GM12878 (cell line): ENCODE results near the gene SENP5. TPM values are rescaled to one million over a fixed set of nuclear protein-coding genes. Genes with fewer than 3 reads are reported as not detected.

ENCODE experiments used
- ATAC-seq: fragments of 200-7000 bp; cut with Tn5 transposase; 3 replicates; pipeline ENCODE4 v1.9.1; 2020; ENCODE audit warnings: mild to moderate bottlenecking, moderate library complexity
- BruUV-seq: library from RNA; stranded (reverse); fragments of 400-500 nt; replicated peaks from 2 replicates; lab custom pipeline; 2021; lab: Mats Ljungman, UMichigan
- CTCF ChIA-PET: fragments of 300-600 bp; sonication (Branson Sonifier 250); formaldehyde crosslinking; extraction: SDS; loops from one replicate; lab custom pipeline; 2021; ENCODE audit warnings: inconsistent platforms; lab: Yijun Ruan, JAX
- POLR2A ChIA-PET: fragments of 350-600 bp; formaldehyde crosslinking; extraction: SDS; loops from one replicate; lab custom pipeline; 2021; ENCODE audit warnings: inconsistent platforms; lab: Charles Lee
- RAD21 ChIA-PET: fragments of 300-600 bp; sonication (Branson Sonifier 250); formaldehyde crosslinking; loops from one replicate; lab custom pipeline; 2023; ENCODE audit warnings: antibody characterized with exemption; ENCODE audit not compliant: unreplicated experiment; lab: Charles Lee
- SMC1A ChIA-PET: fragments of 300-600 bp; sonication (Branson Sonifier 250); formaldehyde crosslinking; loops from one replicate; lab custom pipeline; 2023; ENCODE audit not compliant: unreplicated experiment, uncharacterized antibody; lab: Charles Lee
- DNase-seq: peaks from one replicate; pipeline ENCODE4 v3.0.0-alpha.2; 2011; ENCODE audit warnings: low read depth, low spot score
- FAIRE-seq: peaks from 3 replicates; lab custom pipeline; 2011; peaks lifted over from hg19 to GRCh38; lab: Jason Lieb, UNC
- H2AFZ ChIP-seq: 2 replicates; pipeline ENCODE4 v1.6.0; 2011; ENCODE audit warnings: low read depth, low read length, control low read depth; ENCODE audit not compliant: control insufficient read depth
- H3K27ac ChIP-seq: 2 replicates; pipeline ENCODE4 v1.5.1; 2011; ENCODE audit warnings: control low read depth; ENCODE audit not compliant: control insufficient read depth, insufficient read depth
- H3K27me3 ChIP-seq, 2 experiments: replicated peaks in 1 of 2; 2 replicates each; pipeline versions ENCODE4 v1.6.0 to v1.6.1; 2011; ENCODE audit warnings: low read length in 1 of 2; ENCODE audit not compliant: control insufficient read depth in 2 of 2, insufficient read depth in 2 of 2
- H3K36me3 ChIP-seq, 2 experiments: 2 replicates each; pipeline ENCODE4 v1.5.1; 2011; ENCODE audit warnings: low read length in 1 of 2; ENCODE audit not compliant: control insufficient read depth in 2 of 2, insufficient read depth in 2 of 2
- H3K4me1 ChIP-seq: 2 replicates; pipeline ENCODE4 v1.6.1; 2011; ENCODE audit warnings: mild to moderate bottlenecking, low read length, moderate library complexity, mixed read lengths; ENCODE audit not compliant: control insufficient read depth, insufficient read depth
- H3K4me2 ChIP-seq: 2 replicates; pipeline ENCODE4 v1.6.0; 2011; ENCODE audit warnings: control low read depth; ENCODE audit not compliant: control insufficient read depth, insufficient read depth
- H3K4me3 ChIP-seq: fragments of 200-600 bp; sonication (generic); 2 replicates; pipeline ENCODE4 v1.5.1; 2016
- H3K79me2 ChIP-seq: 2 replicates; pipeline ENCODE4 v1.6.0; 2011; ENCODE audit warnings: low read length; ENCODE audit not compliant: control insufficient read depth, insufficient read depth
- H3K9ac ChIP-seq: 2 replicates; pipeline ENCODE4 v1.8.0; 2011; ENCODE audit warnings: low read length, control low read depth, mixed read lengths; ENCODE audit not compliant: control insufficient read depth, insufficient read depth
- H3K9me3 ChIP-seq: replicated peaks from 3 replicates; pipeline ENCODE4 v1.5.1; 2011; ENCODE audit warnings: mild to moderate bottlenecking, low read length; ENCODE audit not compliant: control insufficient read depth, insufficient read depth
- H4K20me1 ChIP-seq: 2 replicates; pipeline ENCODE4 v1.6.0; 2011; ENCODE audit not compliant: control insufficient read depth, insufficient read depth
- BACH1 ChIP-seq: fragments of 450-650 bp; IDR thresholded peaks from 2 replicates; pipeline ENCODE4 v1.6.1; 2017; ENCODE audit warnings: mild to moderate bottlenecking, borderline replicate concordance
- BRCA1 ChIP-seq: IDR thresholded peaks from 2 replicates; pipeline ENCODE4 v1.6.1; 2011; ENCODE audit warnings: low read depth, low read length, improper control_type of control experiment
- CEBPZ ChIP-seq: fragments of 150-350 bp; IDR thresholded peaks from 2 replicates; pipeline ENCODE4 v1.6.1; 2016; ENCODE audit warnings: low read depth, low read length
- CREM ChIP-seq: IDR thresholded peaks from 2 replicates; pipeline ENCODE4 v1.6.1; 2014; ENCODE audit warnings: antibody characterized with exemption, low read depth
- HDAC6 ChIP-seq: fragments of 200-600 bp; sonication (generic); IDR thresholded peaks from one replicate; pipeline ENCODE4 v1.8.0; 2017; ENCODE audit warnings: antibody characterized with exemption; ENCODE audit not compliant: unreplicated experiment
- HDGF ChIP-seq: fragments of 450-650 bp; IDR thresholded peaks from 2 replicates; pipeline ENCODE4 v1.6.1; 2016; ENCODE audit warnings: antibody characterized with exemption
- IKZF2 ChIP-seq, 2 experiments: fragments of 450-650 bp; IDR thresholded peaks; 2 replicates each; pipeline ENCODE4 v1.6.1; 2017; ENCODE audit warnings: mild to moderate bottlenecking in 2 of 2, moderate library complexity in 2 of 2
- NR2C2 ChIP-seq: IDR thresholded peaks from 2 replicates; pipeline ENCODE4 v1.6.1; 2011; ENCODE audit warnings: borderline replicate concordance, low read depth; ENCODE audit not compliant: control insufficient read depth, insufficient read length
- NRF1 ChIP-seq: conservative IDR thresholded peaks from 2 replicates; pipeline ENCODE4 v1.6.1; 2011; ENCODE audit warnings: mild to moderate bottlenecking, low read depth, low read length, improper control_type of control experiment
- RAD51 ChIP-seq: fragments of 450-650 bp; IDR thresholded peaks from 2 replicates; pipeline ENCODE4 v1.6.1; 2016; ENCODE audit warnings: moderate library complexity, mild to moderate bottlenecking, inconsistent platforms
- SIX5 ChIP-seq: IDR thresholded peaks from 2 replicates; pipeline ENCODE4 v1.6.1; 2011; ENCODE audit warnings: mild to moderate bottlenecking, low read depth, low read length, moderate library complexity; ENCODE audit not compliant: severe bottlenecking
- STAT3 ChIP-seq: IDR thresholded peaks from 2 replicates; pipeline ENCODE4 v1.6.1; 2011; ENCODE audit warnings: low read depth, low read length, improper control_type of control experiment
- TAF1 ChIP-seq: IDR thresholded peaks from 2 replicates; pipeline ENCODE4 v1.6.1; 2011; ENCODE audit warnings: mild to moderate bottlenecking, low read depth, low read length, borderline replicate concordance
- ZBED1 ChIP-seq: IDR thresholded peaks from 2 replicates; pipeline ENCODE4 v1.6.1; 2016; ENCODE audit warnings: borderline replicate concordance
- ZZZ3 ChIP-seq: IDR thresholded peaks from 2 replicates; pipeline ENCODE4 v1.6.1; 2011; ENCODE audit warnings: low read depth; ENCODE audit not compliant: control insufficient read depth, insufficient read length
- WGBS: methylation state at CpG from one replicate; pipeline ENCODE4 v1.1.6; 2016; ENCODE audit warnings: low lambda C conversion rate; ENCODE audit not compliant: insufficient replicate concordance, insufficient coverage; ENCODE audit errors: missing lambda C conversion rate; 5-methylcytosine and 5-hydroxymethylcytosine counted together
- in situ Hi-C: fragments of 300-500 bp; cut with MboI; formaldehyde crosslinking; loops from 9 replicates; pipeline ENCODE4 v1.14.3; 2018; ENCODE audit warnings: mixed read lengths
- intact Hi-C: fragments of 100-400 bp; cut with micrococcal nuclease; formaldehyde crosslinking; loops from one replicate; pipeline ENCODE4 v1.14.2; 2022; ENCODE audit not compliant: unreplicated experiment
- polyA plus RNA-seq, 11 experiments: library from polyadenylated mRNA; depleted of rRNA in 4 of 11; unstranded in 6 of 11; stranded (reverse) in 5 of 11; fragments of >200 nt; fragmentation: Nextera tagmentation in 4 of 11; fragmentation: Illumina TruSeq in 1 of 11; extraction: Ambion mirVana in 4 of 11; extraction: Trizol in 1 of 11; gene quantifications; 1 replicate in 1 of 11; 2 replicates in 10 of 11; pipeline versions ENCODE4 v1.2.1 to v1.2.3, GENCODE V29; 2011 to 2016; ENCODE audit warnings: inconsistent platforms in 2 of 11, missing spikeins in 2 of 11, low read depth in 1 of 11
- total RNA-seq, 4 experiments: library from RNA; depleted of rRNA in 3 of 4; stranded (reverse); fragments of >200 nt in 3 of 4; fragmentation: Illumina TruSeq in 1 of 4; extraction: Trizol in 1 of 4; gene quantifications; 2 replicates each; pipeline versions ENCODE4 v1.2.1 to v1.2.3, GENCODE V29; 2013 to 2021
- TF ChIP-seq, protein P1 (sequence below): fragments of 450-650 bp; IDR thresholded peaks from 2 replicates; pipeline ENCODE4 v1.6.1; 2017; ENCODE audit warnings: borderline replicate concordance
- TF ChIP-seq, protein P2 (sequence below), 3 experiments: IDR thresholded peaks in 2 of 3; conservative IDR thresholded peaks in 1 of 3; 2 replicates each; pipeline ENCODE4 v1.5.1; 2011; ENCODE audit warnings: low read depth in 3 of 3, low read length in 3 of 3, mild to moderate bottlenecking in 3 of 3, control low read depth in 2 of 3, moderate library complexity in 2 of 3, inconsistent platforms in 1 of 3, mixed read lengths in 1 of 3; ENCODE audit not compliant: control insufficient read depth in 2 of 3, insufficient read depth in 1 of 3; ENCODE audit errors: extremely low read depth in 1 of 3
- TF ChIP-seq, protein P3 (sequence below): IDR thresholded peaks from 2 replicates; pipeline ENCODE4 v1.6.1; 2011; ENCODE audit warnings: borderline replicate concordance, low read depth, mild to moderate bottlenecking, moderate library complexity, low read length; ENCODE audit not compliant: insufficient read depth, poor library complexity, severe bottlenecking

The SENP5 gene
- total and polyA plus RNA-seq, 10 of the 15 experiments (the other 5 are each of a cell fraction or from before 2014, with no cell fraction given) = 6.4 to 28.4 (median 15.6) TPM

GRCh38 chr3:196963631-196963953, 95.9 kb downstream of the SENP5 start:
- H3K27me3 ChIP-seq = no peaks in the 10 kb centered on the region
- POLR2A ChIA-PET = interaction anchor here (0.7 kb wide), 1 partner anchor 100 kb away, joined by 3 read pairs; no protein-coding TSS in a partner anchor
- intact Hi-C loops = no loop called here
- no peak for ATAC-seq
- H2AFZ ChIP-seq = no peak overlapping the region
- H3K9ac ChIP-seq = no peak overlapping the region
- in situ Hi-C loops = no loop called here
- H3K4me1 ChIP-seq = no peaks in the 10 kb centered on the region; the same call in 1 of the 2 replicates
- H3K9me3 ChIP-seq = peaks cover 14% of the 10 kb centered on the region; the same call in 1 of the 3 replicates
- no peak overlapping the region for H3K4me2 ChIP-seq
- no peaks in the 10 kb centered on the region for H3K36me3 ChIP-seq
- no peak for DNase-seq
- no peak overlapping the region for H3K4me3 ChIP-seq
- no TSS peak for BruUV-seq
- no peak overlapping the region for H3K27ac ChIP-seq
- H3K79me2 ChIP-seq = no peaks in the 10 kb centered on the region
- RAD21 ChIA-PET = interaction anchor here (0.9 kb wide), 1 partner anchor 90 kb away, joined by 3 read pairs; no protein-coding TSS in a partner anchor
- SMC1A ChIA-PET = interaction anchor here (1.2 kb wide), 1 partner anchor 129 kb away, joined by 4 read pairs; no protein-coding TSS in a partner anchor
- WGBS = 79% methylated on average over 2 of the region's 2 CpGs
- no peaks in the 10 kb centered on the region for H4K20me1 ChIP-seq
- FAIRE-seq = no peak
- CTCF ChIA-PET = interaction anchor here (0.8 kb wide), 1 partner anchor 13 kb away, joined by 3 read pairs; no protein-coding TSS in a partner anchor
- TF ChIP-seq NR2C2 (no peak), RAD51 (no peak), SIX5 (no peak), CEBPZ (no peak), ZZZ3 (no peak), BRCA1 (no peak), BACH1 (no peak), ZBED1 (no peak), NRF1 (no peak), HDGF (no peak), HDAC6 (no peak), TAF1 (no peak), IKZF2 (IDR thresholded peaks at IDR 0.05) (no peak), CREM (no peak), STAT3 (no peak)
- TF ChIP-seq, protein P1, sequence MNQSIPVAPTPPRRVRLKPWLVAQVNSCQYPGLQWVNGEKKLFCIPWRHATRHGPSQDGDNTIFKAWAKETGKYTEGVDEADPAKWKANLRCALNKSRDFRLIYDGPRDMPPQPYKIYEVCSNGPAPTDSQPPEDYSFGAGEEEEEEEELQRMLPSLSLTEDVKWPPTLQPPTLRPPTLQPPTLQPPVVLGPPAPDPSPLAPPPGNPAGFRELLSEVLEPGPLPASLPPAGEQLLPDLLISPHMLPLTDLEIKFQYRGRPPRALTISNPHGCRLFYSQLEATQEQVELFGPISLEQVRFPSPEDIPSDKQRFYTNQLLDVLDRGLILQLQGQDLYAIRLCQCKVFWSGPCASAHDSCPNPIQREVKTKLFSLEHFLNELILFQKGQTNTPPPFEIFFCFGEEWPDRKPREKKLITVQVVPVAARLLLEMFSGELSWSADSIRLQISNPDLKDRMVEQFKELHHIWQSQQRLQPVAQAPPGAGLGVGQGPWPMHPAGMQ = no peak
- TF ChIP-seq, protein P2, sequence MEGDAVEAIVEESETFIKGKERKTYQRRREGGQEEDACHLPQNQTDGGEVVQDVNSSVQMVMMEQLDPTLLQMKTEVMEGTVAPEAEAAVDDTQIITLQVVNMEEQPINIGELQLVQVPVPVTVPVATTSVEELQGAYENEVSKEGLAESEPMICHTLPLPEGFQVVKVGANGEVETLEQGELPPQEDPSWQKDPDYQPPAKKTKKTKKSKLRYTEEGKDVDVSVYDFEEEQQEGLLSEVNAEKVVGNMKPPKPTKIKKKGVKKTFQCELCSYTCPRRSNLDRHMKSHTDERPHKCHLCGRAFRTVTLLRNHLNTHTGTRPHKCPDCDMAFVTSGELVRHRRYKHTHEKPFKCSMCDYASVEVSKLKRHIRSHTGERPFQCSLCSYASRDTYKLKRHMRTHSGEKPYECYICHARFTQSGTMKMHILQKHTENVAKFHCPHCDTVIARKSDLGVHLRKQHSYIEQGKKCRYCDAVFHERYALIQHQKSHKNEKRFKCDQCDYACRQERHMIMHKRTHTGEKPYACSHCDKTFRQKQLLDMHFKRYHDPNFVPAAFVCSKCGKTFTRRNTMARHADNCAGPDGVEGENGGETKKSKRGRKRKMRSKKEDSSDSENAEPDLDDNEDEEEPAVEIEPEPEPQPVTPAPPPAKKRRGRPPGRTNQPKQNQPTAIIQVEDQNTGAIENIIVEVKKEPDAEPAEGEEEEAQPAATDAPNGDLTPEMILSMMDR (IDR thresholded peaks at IDR 0.05 in 2 of 3, conservative IDR thresholded peaks at IDR 0.05 in 1 of 3; ENCODE audit: control insufficient read depth in 2 of 3, extremely low read depth in 1 of 3, insufficient read depth in 1 of 3, low read depth in 3 of 3, low read length in 3 of 3) = no peak
- TF ChIP-seq, protein P3, sequence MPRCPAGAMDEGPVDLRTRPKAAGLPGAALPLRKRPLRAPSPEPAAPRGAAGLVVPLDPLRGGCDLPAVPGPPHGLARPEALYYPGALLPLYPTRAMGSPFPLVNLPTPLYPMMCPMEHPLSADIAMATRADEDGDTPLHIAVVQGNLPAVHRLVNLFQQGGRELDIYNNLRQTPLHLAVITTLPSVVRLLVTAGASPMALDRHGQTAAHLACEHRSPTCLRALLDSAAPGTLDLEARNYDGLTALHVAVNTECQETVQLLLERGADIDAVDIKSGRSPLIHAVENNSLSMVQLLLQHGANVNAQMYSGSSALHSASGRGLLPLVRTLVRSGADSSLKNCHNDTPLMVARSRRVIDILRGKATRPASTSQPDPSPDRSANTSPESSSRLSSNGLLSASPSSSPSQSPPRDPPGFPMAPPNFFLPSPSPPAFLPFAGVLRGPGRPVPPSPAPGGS = no peak
